ENCODE data around the gene NPW.

NPW gene

GRCh38 chr16:2037115-2037514 is 17.5 kb downstream of the NPW start:
- DNase-seq, result no peak

GRCh38 chr16:2037647-2038381 is 18.2 kb downstream of the NPW start:
- no peak for DNase-seq

GRCh38 chr16:2038382-2039231 is 19.0 kb downstream of the NPW start:
- no peak for DNase-seq

DNA sequence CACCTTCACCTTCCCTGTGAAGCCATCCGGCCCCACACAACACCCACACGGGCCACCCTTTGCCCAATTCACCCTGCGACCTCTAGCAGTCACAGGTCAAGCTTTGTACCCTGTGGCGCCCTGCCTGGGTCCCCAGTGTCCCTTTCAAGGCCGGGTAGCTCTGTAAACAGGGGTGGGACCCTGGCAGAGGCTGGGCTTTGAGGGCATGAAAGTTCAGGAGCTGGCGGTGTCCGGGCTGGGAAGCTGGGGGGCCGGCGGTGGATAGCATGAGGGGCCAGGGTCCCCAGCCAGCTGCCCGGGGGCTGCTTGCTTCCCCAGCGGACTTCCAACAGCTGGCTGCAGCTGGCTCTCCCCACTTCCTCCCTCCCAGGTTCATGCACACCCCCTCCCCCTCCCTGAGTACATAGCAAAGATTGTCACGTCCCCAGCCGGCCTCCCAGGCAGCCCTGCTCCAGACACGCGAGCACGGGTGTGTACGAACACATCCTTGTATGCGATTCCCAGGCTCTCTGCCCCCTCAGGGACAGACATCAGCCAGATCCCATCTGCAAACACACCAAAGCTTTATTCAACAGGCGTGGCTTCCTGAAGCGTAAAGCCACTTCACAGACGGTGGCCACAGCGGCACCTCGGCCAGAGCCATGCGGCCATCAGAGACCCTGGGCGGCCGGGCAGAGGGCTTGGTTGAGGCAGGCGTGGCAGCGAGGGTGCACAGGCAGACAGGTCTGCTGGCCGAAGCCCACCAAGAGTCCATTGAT is 19.9 kb downstream of the NPW start:
- DNase-seq, result no peak

DNA sequence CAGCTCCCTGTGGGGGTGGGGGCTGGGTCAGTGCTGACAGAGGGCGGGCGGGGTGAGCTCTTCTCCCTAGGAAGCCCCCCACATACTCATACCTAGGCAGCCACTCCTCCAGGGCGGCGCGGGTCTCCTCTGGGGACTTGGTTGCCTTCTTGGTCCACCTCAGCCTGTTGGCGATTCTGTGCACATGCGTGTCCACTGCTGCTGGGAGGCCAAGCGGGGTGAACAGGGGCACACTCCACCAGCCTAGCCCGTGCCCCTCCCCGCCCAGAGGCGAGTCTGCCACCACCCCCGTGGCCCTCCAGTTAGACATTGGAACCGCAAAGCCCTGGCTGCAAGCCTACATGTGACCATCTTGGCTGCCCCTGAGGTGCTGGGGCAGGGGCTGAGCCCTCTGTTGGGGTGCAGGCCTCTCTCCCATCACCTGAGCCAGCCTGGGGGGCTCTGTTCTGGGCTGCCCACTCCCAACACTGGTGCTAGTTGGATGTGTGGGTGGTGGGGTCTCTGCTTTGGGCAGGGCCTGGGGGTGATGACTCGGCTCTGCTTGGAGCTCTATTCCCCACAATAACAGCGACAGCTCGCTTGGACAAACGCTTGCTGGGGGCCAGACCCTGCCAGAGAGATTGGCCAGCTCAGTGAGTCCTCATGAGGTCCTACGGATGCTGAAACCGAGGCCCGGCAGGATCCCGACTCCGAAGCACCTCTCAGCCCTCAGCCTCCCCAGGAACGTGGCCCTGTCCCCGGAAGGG is 20.6 kb downstream of the NPW start:
- DNase-seq, result no peak

DNA sequence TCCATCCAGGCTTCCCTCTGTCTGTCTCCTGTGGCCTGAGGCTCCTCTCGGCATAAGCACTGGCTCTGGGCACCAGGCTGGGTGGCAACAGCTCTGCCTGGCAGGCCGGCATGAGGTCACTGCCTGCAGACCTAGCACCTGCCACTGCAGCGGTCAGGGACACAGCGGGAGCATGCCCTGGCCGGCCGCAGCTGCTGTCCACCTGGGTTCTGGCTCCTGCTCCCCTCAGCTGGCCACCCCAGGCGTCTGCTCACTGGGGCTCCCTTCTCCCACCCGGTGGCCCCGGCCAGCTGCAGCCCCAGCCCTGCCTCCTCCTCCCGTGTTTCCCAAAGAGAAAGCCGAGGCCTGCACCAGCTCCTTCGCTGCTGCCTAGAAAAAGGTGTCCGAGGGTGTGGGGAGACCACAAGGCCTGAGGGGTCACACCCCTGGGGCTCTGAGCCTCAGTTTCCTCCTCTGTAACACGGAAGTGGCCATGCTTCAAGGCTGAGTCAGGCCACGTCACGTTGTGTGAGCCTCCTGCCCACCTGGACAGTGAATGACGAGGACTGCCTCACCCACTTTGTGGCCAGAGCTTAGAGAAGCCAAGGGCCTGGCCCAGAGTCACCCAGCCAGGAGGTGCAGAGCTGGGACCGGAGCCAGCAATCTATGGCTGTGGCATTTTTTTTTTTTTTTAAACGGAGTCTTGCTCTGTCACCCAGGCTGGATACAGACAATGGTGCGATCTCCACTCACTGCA is 21.4 kb downstream of the NPW start:
- DNase-seq, result no peak

DNA sequence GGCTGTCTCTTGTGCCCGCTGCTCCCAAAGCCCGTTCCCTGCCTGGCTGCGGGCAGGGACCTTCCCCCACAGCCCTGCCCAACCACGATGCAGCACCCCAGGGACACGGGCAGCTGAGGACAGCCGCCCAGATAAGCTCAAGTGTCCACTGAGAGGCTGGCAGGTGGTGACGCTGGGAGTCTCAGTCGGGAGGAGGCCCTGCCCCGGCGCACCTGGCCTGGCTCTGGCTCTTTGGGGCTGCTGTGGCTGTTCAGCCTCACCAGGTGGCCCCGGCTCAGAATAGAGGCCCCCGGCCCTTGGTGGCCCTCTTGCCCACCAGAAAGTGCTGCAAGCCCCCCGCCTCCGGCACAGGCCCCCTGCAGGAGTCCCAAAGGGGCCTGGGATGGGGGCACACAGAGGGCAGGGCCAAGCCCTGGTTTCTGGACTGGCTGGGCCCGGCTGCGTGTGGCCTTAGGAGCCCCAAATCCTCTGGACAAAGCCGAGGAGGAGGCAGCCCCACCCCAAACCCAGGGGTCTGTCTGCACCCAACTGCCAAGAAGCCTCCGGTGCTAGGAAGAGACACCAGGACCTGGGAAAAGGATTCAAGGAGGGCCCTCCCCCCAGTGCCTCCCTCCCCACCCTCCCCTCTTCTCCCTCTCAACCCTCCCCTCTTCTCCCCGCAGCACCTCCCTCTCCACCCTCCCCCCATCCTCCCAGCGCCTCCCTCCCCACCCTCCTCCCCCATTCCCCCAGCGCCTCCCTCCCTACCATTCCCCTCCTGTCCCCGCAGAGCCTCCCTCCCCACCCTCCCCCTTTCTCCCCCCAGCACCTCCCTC is 22.8 kb downstream of the NPW start:
- DNase-seq, result no peak

DNA sequence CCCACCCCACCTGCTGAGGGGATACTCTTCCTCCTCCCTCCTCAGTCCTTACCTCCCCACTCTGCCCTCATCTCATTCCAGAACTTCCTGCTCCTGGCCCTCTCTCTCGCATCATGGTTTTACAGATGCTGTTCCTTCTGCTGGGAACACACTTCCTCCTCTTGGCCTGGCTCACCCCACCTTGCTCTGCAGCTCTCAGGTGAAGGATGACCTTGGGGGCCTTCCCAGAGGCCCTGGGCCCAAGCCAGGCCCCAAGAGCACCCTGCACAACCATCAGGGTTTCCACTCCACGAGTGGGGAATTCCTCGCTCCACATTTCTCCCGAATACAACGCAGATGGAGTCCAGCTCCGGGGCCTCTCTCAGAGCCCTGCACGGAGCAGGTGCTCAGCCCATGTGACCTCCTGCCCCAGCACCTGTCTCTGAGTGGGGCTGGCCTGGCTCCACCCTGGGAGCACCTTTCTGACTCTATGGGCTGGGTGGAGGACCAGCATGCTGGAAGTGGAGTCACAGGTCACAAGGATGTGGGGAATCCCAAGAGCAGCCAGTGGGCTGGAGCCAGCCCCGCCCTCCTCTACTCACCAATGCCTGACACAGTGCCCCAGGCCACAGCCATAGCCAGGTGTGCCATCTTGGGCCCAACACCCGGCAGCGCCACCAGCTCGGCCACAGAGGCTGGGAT is 23.5 kb downstream of the NPW start:
- DNase-seq, result no peak

DNA sequence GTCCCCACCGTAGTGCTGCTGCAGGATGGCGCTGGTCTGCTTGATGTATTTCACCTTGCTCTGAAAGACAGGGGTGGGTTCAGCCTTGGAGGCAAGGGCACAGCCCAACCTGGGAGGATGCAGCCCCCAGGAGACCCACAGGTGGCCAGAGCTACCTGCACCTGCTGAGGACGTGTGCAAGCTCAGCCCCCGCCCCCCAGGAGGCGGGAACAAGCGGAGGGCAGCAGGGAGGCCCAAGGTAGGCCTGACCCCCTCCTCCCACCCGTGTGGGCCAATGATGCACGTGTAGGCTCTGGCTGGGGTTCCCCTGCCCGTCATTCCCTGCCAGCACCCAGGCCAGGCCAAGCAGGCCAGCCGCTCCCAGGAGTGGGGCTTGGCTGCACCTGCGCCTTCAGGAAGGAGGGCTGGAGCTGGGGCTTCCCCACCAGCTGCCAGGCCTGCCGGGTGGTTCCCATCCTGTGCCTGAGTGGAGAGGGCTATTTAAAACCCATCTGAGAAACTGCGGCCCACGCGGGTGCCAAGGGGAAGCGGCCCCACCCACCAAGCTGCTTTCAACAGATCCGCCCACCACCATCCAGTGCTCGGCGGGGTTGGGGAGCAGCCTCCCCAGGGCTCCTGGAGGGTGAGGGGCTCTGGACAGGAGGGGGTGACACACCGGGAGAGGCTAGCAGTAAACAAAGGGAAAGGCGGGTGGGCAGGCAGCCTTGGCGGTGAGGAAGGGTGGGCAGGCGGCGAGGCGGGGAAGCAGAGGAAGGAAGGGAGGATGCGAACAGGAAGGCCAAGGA is 24.3 kb downstream of the NPW start:
- DNase-seq, result no peak

- no peak for DNase-seq
Observed at GRCh38 chr16:2044541-2044940, 25.0 kb downstream of the NPW start.

DNA sequence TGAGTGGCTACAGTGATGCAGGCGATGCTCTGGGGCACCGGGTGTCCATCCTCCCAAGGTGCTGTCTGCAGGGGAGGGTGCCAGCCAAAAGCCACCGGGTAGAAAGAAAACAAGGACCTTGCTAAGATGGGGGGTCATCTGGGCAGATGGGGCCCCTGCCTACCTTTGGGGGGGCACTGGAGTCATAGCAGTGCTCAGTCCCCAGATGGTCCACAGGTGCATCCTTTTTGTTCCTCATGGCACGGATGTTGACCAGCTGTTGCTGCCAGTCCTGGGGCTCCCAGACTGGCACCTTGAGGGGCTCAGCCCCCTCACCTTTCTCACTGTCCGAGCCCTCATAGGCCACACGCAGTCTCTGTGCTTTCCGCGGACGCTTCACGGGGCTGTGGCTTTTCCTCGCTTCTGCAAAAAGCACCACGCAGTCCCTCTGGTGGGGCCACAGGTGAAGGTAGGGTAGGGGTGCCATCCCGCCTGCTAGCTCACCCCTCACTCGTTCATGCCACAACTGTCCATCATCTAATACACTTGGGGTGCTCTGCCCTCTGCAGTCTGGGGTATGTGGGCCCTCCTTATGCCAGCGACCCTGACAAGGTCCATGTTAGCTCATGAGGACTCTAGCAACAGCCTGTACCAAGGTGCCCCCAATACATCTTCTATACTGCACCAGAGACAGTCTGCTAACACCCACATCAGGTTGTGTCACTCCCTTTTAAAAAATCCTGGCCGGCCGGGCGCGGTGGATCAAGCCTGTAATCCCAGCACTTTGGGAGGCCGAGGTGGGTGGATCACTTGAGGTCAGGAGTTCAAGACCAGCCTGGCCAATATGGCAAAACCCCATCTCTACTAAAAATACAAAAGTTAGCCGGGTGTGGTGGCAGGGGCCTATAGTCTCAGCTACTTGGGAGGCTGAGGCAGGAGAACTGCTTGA is 26.6 kb downstream of the NPW start:
- DNase-seq, result no peak

GRCh38 chr16:2046893-2047329 is 27.3 kb downstream of the NPW start:
- DNase-seq, result no peak

DNA sequence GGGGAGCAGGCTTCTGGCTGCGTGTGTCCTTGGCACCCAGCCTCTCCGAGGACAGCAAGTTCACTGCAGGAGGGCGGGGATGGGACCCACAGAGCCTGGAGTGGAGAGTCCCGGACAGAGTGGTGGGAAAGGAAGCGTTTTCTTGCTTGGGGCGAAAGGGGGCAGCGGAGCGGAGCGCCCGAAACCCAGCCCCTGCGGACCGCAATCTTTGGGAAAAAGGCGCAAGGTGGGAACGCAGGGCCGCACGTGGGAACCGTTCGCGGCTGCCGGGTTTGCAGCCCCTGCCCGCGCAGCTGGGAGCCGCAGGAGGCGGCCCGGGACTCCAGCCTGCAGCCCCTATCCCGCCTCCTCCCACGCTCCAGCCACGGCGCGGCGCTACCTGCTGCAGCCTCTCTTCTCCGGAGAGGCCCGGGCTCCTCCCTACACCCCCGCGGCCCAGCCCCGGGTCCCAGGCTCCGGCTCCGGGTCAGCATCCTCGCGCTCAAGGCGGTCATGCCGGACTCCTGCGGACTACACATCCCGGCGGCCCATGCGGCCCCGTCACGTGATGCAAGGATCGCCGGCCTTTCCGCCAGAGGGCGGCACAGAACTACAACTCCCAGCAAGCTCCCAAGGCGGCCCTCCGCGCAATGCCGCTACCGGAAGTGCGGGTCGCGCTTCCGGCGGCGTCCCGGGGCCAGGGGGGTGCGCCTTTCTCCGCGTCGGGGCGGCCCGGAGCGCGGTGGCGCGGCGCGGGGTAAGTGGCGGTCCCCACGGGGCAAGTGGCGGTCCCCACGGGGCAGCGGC is 27.9 kb downstream of the NPW start, which contains the start of the genes NTHL1 and TSC2:
Gene NTHL1, minus strand, starts transcription at position 505 of the 786 bp plus-strand sequence. Its CDS starts 11 bp downstream, at position 494.
Gene TSC2, plus strand, starts transcription at position 656 of the 786 bp plus-strand sequence. CDS start 631 bp downstream, outside the sequence.
- DNase-seq, result peak; percentile 95

DNA sequence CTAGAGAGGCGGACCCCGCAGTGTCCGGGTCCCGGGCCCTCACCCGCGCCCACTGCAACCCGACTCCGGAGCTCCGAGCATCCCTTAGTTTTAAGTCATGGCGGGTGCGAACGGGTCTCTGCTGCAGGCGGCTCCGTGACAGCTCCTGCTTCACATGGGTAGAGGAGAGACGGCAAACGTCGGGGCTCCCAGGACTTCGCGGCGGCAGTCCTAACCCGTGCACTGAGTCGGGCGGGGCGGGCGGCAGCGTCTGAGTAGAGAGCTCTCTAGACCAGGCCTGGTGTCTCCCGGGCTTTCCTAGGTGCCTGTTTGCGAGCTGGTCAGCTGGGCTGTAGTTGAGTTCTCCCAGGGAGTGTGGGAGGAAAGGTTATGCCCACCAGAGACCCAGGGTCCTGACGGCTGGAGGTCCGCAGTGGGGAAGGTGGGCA is 28.5 kb downstream of the NPW start:
- no peak for DNase-seq

DNA sequence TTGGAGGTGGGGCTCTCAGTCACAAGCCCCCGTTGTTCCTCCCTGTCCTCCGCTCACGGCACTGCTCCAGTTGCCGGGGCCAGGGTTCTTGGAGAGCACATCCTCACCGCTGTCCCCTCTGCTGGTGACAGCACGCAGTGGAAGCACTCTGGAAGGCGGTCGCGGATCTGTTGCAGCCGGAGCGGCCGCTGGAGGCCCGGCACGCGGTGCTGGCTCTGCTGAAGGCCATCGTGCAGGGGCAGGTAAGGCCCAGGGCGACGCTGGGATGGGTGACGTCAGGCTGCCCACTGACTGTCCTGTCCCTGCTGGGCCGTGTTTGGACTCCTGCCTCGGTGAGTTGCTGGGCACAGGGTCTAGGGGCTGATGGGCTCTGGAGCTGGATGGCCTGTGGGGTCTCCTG is 33.6 kb downstream of the NPW start:
- no peak for DNase-seq

GRCh38 chr16:2053897-2054296 is 34.3 kb downstream of the NPW start:
- no peak for DNase-seq

DNA sequence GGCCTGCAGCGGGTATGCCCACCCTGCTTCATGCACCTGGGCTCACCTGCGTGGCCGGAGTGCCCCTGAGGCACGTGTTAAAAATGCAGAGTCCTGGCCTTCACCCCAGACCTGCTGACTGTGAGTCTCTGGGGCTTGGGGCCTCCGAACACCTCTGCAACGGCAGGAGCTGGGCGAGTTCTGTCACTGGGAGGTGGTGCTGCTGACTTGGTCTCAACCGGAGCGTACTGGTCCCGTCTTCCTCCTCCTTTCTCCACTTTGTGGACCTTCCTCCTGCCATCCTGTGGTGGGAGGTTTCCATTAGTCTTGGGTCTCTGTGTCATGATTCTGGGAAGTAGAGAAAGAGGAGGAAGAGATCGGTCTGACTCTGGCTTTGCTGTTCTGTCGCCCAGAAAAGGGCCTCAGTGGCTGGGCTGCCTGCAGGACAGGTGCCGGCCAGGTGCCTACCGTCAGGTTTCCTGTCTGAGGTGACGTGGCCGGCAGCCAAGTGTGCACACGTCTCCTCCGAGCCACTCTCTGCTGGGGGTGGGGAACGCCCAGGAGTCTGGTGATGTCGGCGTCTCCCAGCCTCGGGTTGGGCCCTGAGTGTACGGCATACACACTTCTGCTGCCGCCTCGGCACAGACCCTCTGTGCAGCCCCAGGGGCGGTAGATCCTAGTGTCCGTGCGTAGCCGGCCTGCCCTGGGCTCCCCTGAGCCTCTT is 35.1 kb downstream of the NPW start:
- no peak for DNase-seq
